ENCODE data around the gene KSR2. TPM values are rescaled to one million over a fixed set of nuclear protein-coding genes. Genes with fewer than 3 reads are reported as not detected.
"Not testable (repeated sequence)": the region's sequence is repeated elsewhere in the genome, so short reads cannot be mapped to it uniquely, and the experiment has no call there.

Gene KSR2
- total and polyA plus RNA-seq, 4 donors: 0.09 to 1.8 (median 0.37) TPM

DNA sequence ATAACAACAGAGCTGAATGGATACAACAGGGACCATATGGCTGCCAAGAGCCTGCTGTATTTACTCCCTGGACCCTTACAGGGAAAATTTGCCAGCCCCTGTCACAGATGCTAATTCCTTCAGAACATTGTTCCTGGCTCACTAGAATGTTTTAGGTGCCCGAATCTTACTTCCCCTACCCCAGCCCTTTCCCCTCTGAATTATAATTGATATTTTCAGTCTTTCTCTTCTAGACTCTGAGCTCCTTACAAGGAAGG is 235.3 kb downstream of the KSR2 start:
- WGBS, 2 donors: 76 to 82% methylated on average over 1 of the region's 1 CpG

DNA sequence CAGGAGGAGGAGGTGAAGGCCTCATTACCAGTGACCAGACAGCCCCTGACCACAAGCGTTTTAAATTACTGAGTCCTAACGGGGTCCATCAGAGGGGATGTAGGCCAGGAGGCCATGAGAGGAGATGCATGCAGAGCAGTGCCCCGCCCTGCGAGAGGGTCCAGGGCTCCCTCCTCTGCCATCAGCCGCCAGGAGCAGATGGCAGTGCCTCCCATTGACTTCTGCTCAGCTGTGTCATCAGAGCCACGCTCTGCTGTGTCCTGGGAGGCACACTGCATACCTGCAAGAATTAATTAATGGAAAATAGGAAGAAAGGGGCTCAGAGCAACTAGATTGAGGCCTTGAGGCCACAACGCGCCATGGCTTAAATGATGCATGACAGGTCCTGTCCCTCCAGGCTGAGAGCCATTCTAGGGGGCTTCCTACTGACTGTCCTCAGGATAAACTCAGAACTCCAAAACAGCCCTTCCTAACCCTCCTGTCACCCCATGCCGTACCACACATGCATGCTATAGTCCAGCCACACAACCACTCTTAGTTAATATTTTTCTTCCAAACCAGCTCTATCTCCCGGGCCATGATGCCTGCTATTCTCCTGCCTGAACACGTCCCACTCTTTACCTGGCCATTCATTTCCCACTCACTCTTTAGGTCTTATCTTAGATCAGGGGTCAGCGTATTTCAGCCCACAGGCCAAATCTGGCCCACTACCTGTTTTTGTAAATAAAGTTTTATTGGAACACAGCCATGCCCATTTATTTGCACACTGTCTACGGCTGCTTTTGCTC is 235.8 kb downstream of the KSR2 start:
- Histone ChIP-seq H3K27ac (ENCODE audit: low read depth in 1 of 2, low read length in 1 of 2) (no peak overlapping the region), H3K27me3 (ENCODE audit: control insufficient read depth in 3 of 3, insufficient read depth in 3 of 3, low read length in 2 of 3) (no peaks in the 10 kb centered on the region), H3K4me3 (no peak overlapping the region), H3K4me1 (ENCODE audit: control insufficient read depth in 5 of 5, insufficient read depth in 5 of 5, low read length in 5 of 5) (no peaks in the 10 kb centered on the region), H3K36me3 (ENCODE audit: control insufficient read depth in 4 of 4, insufficient read depth in 4 of 4, low read length in 4 of 4) (no peaks in the 10 kb centered on the region), H3K9ac (ENCODE audit: insufficient read depth in 1 of 2, low read length in 2 of 2) (no peak overlapping the region), H3K9me3 (ENCODE audit: control insufficient read depth in 4 of 4, insufficient read depth in 3 of 4, low read length in 3 of 4) (peaks cover 0 to 4% (median 0%) of the 10 kb centered on the region in 4 donors)
- no peak for DNase-seq
- 89 to 91% methylated on average over 13 of the region's 13 CpGs for WGBS, 2 donors
- no peak for ATAC-seq (ENCODE audit: insufficient read depth, low FRiP score)
- no peak for TF ChIP-seq CTCF (IDR thresholded peaks at IDR 0.05; ENCODE audit: control extremely low read depth, extremely low read depth)

More for the DNA sequence above, 235.3 kb downstream of the KSR2 start:
- H3K4me1 ChIP-seq (ENCODE audit: control insufficient read depth in 5 of 5, insufficient read depth in 5 of 5, low read length in 5 of 5): no peaks in the 10 kb centered on the region
- H3K27me3 ChIP-seq (ENCODE audit: control insufficient read depth in 3 of 3, insufficient read depth in 3 of 3, low read length in 2 of 3): no peaks in the 10 kb centered on the region
- no peak overlapping the region for H3K9ac ChIP-seq (ENCODE audit: insufficient read depth in 1 of 2, low read length in 2 of 2)
- H3K4me3 ChIP-seq: no peak overlapping the region
- TF ChIP-seq CTCF (IDR thresholded peaks at IDR 0.05; ENCODE audit: control extremely low read depth, extremely low read depth): no peak
- ATAC-seq (ENCODE audit: insufficient read depth, low FRiP score): no peak
- no peak for DNase-seq
- H3K27ac ChIP-seq (ENCODE audit: low read depth in 1 of 2, low read length in 1 of 2): no peak overlapping the region
- H3K36me3 ChIP-seq (ENCODE audit: control insufficient read depth in 4 of 4, insufficient read depth in 4 of 4, low read length in 4 of 4): no peaks in the 10 kb centered on the region
- H3K9me3 ChIP-seq (ENCODE audit: control insufficient read depth in 4 of 4, insufficient read depth in 3 of 4, low read length in 3 of 4): peaks cover 0 to 4% (median 0%) of the 10 kb centered on the region in 4 donors

DNA sequence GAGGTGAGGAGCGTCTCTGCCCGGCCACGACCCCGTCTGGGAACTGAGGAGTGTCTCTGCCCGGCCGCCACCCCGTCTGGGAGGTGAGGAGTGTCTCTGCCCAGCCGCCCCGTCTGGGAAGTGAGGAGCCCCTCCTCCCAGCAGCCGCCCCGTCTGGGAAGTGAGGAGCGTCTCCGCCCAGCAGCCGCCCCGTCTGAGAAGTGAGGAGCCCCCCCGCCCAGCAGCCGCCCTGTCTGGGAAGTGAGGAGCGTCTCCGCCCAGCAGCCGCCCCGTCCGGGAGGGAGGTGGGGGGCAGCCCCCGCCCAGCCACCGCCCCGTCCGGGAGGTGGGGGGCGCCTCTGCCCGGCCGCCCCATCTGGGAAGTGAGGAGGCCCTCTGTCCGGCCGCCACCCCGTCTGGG is 237.7 kb downstream of the KSR2 start:
- not testable (repeated sequence) for H3K4me3 ChIP-seq; ATAC-seq (ENCODE audit: insufficient read depth, low FRiP score); H3K27ac ChIP-seq (ENCODE audit: low read depth in 1 of 2, low read length in 1 of 2); H3K9me3 ChIP-seq (ENCODE audit: control insufficient read depth in 4 of 4, insufficient read depth in 3 of 4, low read length in 3 of 4); H3K9ac ChIP-seq (ENCODE audit: insufficient read depth in 1 of 2, low read length in 2 of 2); H3K36me3 ChIP-seq (ENCODE audit: control insufficient read depth in 4 of 4, insufficient read depth in 4 of 4, low read length in 4 of 4); DNase-seq; H3K27me3 ChIP-seq (ENCODE audit: control insufficient read depth in 3 of 3, insufficient read depth in 3 of 3, low read length in 2 of 3); H3K4me1 ChIP-seq (ENCODE audit: control insufficient read depth in 5 of 5, insufficient read depth in 5 of 5, low read length in 5 of 5)
- 91 to 92% methylated on average over 28 to 32 of the region's 32 CpGs for WGBS, 2 donors

DNA sequence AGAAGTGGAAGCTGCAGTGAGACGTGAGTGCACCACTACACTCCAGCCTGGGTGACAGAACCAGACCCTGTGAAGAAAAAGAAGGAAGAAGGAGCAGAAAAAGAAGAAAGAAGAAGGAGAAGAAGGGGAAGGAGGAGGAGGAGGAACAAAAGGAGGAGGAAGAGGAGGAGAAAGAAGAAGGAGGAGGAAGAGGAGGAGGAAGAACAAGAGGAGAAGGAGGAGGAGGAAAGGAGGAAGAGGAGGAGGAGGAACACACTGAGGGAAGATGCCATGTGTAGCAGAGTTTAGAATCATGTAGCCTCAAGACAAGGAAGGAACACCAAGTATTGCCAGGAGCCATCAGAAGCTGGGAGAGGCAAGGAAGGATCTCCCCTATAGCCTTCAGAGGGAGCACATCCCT is 241.5 kb downstream of the KSR2 start:
- no peak overlapping the region for H3K4me3 ChIP-seq
- no peaks in the 10 kb centered on the region for H3K36me3 ChIP-seq (ENCODE audit: control insufficient read depth in 4 of 4, insufficient read depth in 4 of 4, low read length in 4 of 4)
- H3K27me3 ChIP-seq (ENCODE audit: control insufficient read depth in 3 of 3, insufficient read depth in 3 of 3, low read length in 2 of 3): no peaks in the 10 kb centered on the region
- H3K9ac ChIP-seq (ENCODE audit: insufficient read depth in 1 of 2, low read length in 2 of 2): no peak overlapping the region
- DNase-seq (no peak), ATAC-seq (ENCODE audit: insufficient read depth, low FRiP score) (no peak)
- peaks cover 0 to 1% (median 0%) of the 10 kb centered on the region in 5 donors for H3K4me1 ChIP-seq (ENCODE audit: control insufficient read depth in 5 of 5, insufficient read depth in 5 of 5, low read length in 5 of 5)
- TF ChIP-seq CTCF (IDR thresholded peaks at IDR 0.05; ENCODE audit: control extremely low read depth, extremely low read depth): no peak
- WGBS, 2 donors: 51 to 65% methylated on average over 1 of the region's 1 CpG
- no peak overlapping the region for H3K27ac ChIP-seq (ENCODE audit: low read depth in 1 of 2, low read length in 1 of 2)
- H3K9me3 ChIP-seq (ENCODE audit: control insufficient read depth in 4 of 4, insufficient read depth in 3 of 4, low read length in 3 of 4): peaks cover 0 to 3% (median 0%) of the 10 kb centered on the region in 4 donors
